Suprapubic skin (tissue), 4 donors: ENCODE data around the gene MGST2.

Experiments
- CTCF ChIP-seq, 2 donors: fragments of 200-600 bp in 1 of 2; fragments of 450-650 bp in 1 of 2; sonication (generic) in 1 of 2; IDR thresholded peaks; one replicate each; pipeline ENCODE4 v1.5.1; 2016 to 2019; ENCODE audit warnings: antibody characterized with exemption in 2 of 2, mild to moderate bottlenecking in 1 of 2, moderate library complexity in 1 of 2
- EP300 ChIP-seq: sonication (generic); formaldehyde crosslinking; IDR thresholded peaks from one replicate; pipeline ENCODE4 v1.6.1; 2017; ENCODE audit warnings: antibody characterized with exemption
- POLR2A ChIP-seq, 2 donors: fragments of 450-650 bp; IDR thresholded peaks; one replicate each; pipeline ENCODE4 v1.6.1; 2017; ENCODE audit warnings: antibody characterized with exemption in 2 of 2, mild to moderate bottlenecking in 2 of 2, moderate library complexity in 2 of 2
- POLR2AphosphoS5 ChIP-seq, 3 donors: sonication (generic); formaldehyde crosslinking; IDR thresholded peaks; one replicate each; pipeline ENCODE4 v1.6.1; 2017; ENCODE audit warnings: antibody characterized with exemption in 3 of 3

GRCh38 chr4:139684351-139684750, 18.7 kb downstream of the MGST2 start:
- no peak for TF ChIP-seq POLR2A (IDR thresholded peaks at IDR 0.05)
- TF ChIP-seq CTCF (IDR thresholded peaks at IDR 0.05), result no peak
- no peak for TF ChIP-seq POLR2AphosphoS5 (IDR thresholded peaks at IDR 0.05)
- no peak for TF ChIP-seq EP300
